GM23338 (cell line): Measurements from ENCODE around the gene CDH12. TPM values are rescaled to one million over a fixed set of nuclear protein-coding genes. Genes with fewer than 3 reads are reported as not detected.

Source experiments
- ATAC-seq: fragments of 200-7000 bp; cut with Tn5 transposase; 3 replicates; pipeline ENCODE4 v1.9.1; 2020
- DNase-seq: peaks from one replicate; pipeline ENCODE4 v3.0.0-alpha.2; 2015; ENCODE audit warnings: low spot score
- H2AFZ ChIP-seq: fragments of 200-600 bp; sonication (generic); 2 replicates; pipeline ENCODE4 v1.8.0; 2016; ENCODE audit warnings: antibody characterized with exemption, mild to moderate bottlenecking, moderate library complexity
- H3F3A ChIP-seq: fragments of 200-600 bp; sonication (generic); replicated peaks from 2 replicates; pipeline ENCODE4 v1.8.0; 2017; ENCODE audit warnings: antibody characterized with exemption, mixed run types, low read depth
- H3K27ac ChIP-seq: fragments of 200-600 bp; sonication (generic); 2 replicates; pipeline ENCODE4 v1.6.1; 2016; ENCODE audit warnings: low read depth
- H3K27me3 ChIP-seq: fragments of 200-600 bp; sonication (generic); 2 replicates; pipeline ENCODE4 v1.8.0; 2016; ENCODE audit warnings: mild to moderate bottlenecking, mixed run types, moderate library complexity; ENCODE audit not compliant: insufficient read depth
- H3K36me3 ChIP-seq: fragments of 200-600 bp; sonication (generic); 2 replicates; pipeline ENCODE4 v1.8.0; 2016; ENCODE audit warnings: mild to moderate bottlenecking; ENCODE audit not compliant: insufficient read depth
- H3K4me1 ChIP-seq: fragments of 200-600 bp; sonication (generic); 2 replicates; pipeline ENCODE4 v1.8.0; 2016; ENCODE audit warnings: mild to moderate bottlenecking, moderate library complexity; ENCODE audit not compliant: insufficient read depth
- H3K4me2 ChIP-seq: fragments of 200-600 bp; sonication (generic); 2 replicates; pipeline ENCODE4 v1.7.1; 2017; ENCODE audit warnings: mixed run types
- H3K4me3 ChIP-seq: fragments of 200-600 bp; sonication (generic); 2 replicates; pipeline ENCODE4 v1.6.1; 2016; ENCODE audit warnings: mixed run types
- H3K79me2 ChIP-seq: fragments of 200-600 bp; sonication (generic); replicated peaks from 2 replicates; pipeline ENCODE4 v1.8.0; 2017; ENCODE audit warnings: mild to moderate bottlenecking; ENCODE audit not compliant: insufficient read depth
- H3K9me2 ChIP-seq: fragments of 200-600 bp; sonication (generic); 2 replicates; pipeline ENCODE4 v1.8.0; 2017; ENCODE audit not compliant: insufficient read depth
- H4K20me1 ChIP-seq: fragments of 200-600 bp; sonication (generic); replicated peaks from 2 replicates; pipeline ENCODE4 v1.8.0; 2017; ENCODE audit warnings: mild to moderate bottlenecking; ENCODE audit not compliant: insufficient read depth
- H3K27ac Mint-ChIP-seq: 2 replicates; pipeline ENCODE4 v1.8.0; 2020; ENCODE audit warnings: inconsistent platforms, mild to moderate bottlenecking, moderate library complexity, mixed read lengths
- H3K27me3 Mint-ChIP-seq: 3 replicates; pipeline ENCODE4 v1.8.0; 2022; ENCODE audit warnings: low read depth, mild to moderate bottlenecking, moderate library complexity, mixed read lengths, inconsistent platforms; ENCODE audit not compliant: insufficient read depth, poor library complexity
- H3K36me3 Mint-ChIP-seq: 3 replicates; pipeline ENCODE4 v1.8.0; 2021; ENCODE audit warnings: low read depth, mild to moderate bottlenecking, inconsistent platforms, moderate library complexity, mixed read lengths
- H3K4me1 Mint-ChIP-seq: 3 replicates; pipeline ENCODE4 v1.8.0; 2020; ENCODE audit warnings: mild to moderate bottlenecking, inconsistent platforms, mixed read lengths
- H3K4me3 Mint-ChIP-seq: 3 replicates; pipeline ENCODE4 v1.8.0; 2021; ENCODE audit warnings: moderate library complexity, mild to moderate bottlenecking, inconsistent platforms, mixed read lengths
- H3K9me3 Mint-ChIP-seq: 3 replicates; pipeline ENCODE4 v1.8.0; 2020; ENCODE audit warnings: moderate library complexity, mild to moderate bottlenecking, inconsistent platforms, mixed read lengths
- CREB1 ChIP-seq: fragments of 250-450 bp; sonication (Bioruptor Pico); IDR thresholded peaks from 2 replicates; pipeline ENCODE4 v1.5.0; 2020; ENCODE audit warnings: low read depth, mild to moderate bottlenecking, moderate library complexity
- JUNB ChIP-seq: IDR thresholded peaks from one replicate; pipeline ENCODE4 v1.6.1; 2016; ENCODE audit warnings: antibody characterized with exemption; ENCODE audit not compliant: unreplicated experiment
- NANOG ChIP-seq: IDR thresholded peaks from 2 replicates; pipeline ENCODE4 v1.6.1; 2016; ENCODE audit warnings: antibody characterized with exemption, borderline replicate concordance
- POLR2AphosphoS5 ChIP-seq: IDR thresholded peaks from 2 replicates; pipeline ENCODE4 v1.6.1; 2016; ENCODE audit warnings: antibody characterized with exemption, low read depth
- STAT1 ChIP-seq: IDR thresholded peaks from one replicate; pipeline ENCODE4 v1.6.1; 2016; ENCODE audit warnings: antibody characterized with exemption; ENCODE audit not compliant: unreplicated experiment
- ZNF114 ChIP-seq: fragments of 250-450 bp; sonication (Bioruptor Pico); IDR thresholded peaks from 2 replicates; pipeline ENCODE4 v1.5.0; 2020; ENCODE audit warnings: mild to moderate bottlenecking, moderate library complexity
- ZNF331 ChIP-seq: fragments of 250-450 bp; sonication (Bioruptor Pico); IDR thresholded peaks from 2 replicates; pipeline ENCODE4 v1.5.0; 2020; ENCODE audit warnings: low read depth, mild to moderate bottlenecking, moderate library complexity
- polyA plus RNA-seq: library from polyadenylated mRNA; unstranded; fragments of >200 nt; fragmentation: Nextera tagmentation; extraction: Ambion mirVana; gene quantifications from 2 replicates; pipeline ENCODE4 v1.2.1, GENCODE V29; 2016
- total RNA-seq: library from RNA; depleted of rRNA; stranded (reverse); fragments of >200 nt; shearing (Covaris generic); gene quantifications from 2 replicates; pipeline ENCODE4 v1.2.3, GENCODE V29; 2014
- TF ChIP-seq, protein P1 (sequence below): fragments of 250-450 bp; sonication (Bioruptor Pico); IDR thresholded peaks from 2 replicates; pipeline ENCODE4 v1.5.0; 2020; ENCODE audit warnings: mild to moderate bottlenecking, moderate library complexity
- TF ChIP-seq, protein P2 (sequence below), 2 experiments: fragments of 200-600 bp in 1 of 2; sonication (generic) in 1 of 2; conservative IDR thresholded peaks; 2 replicates each; pipeline versions ENCODE4 v1.5.1 to v1.6.1; 2016 to 2017; ENCODE audit warnings: antibody characterized with exemption in 2 of 2, low read depth in 2 of 2, mild to moderate bottlenecking in 2 of 2, moderate library complexity in 1 of 2

Gene CDH12
- total and polyA plus RNA-seq, 2 experiments from 2014 or later, result not detected

DNA sequence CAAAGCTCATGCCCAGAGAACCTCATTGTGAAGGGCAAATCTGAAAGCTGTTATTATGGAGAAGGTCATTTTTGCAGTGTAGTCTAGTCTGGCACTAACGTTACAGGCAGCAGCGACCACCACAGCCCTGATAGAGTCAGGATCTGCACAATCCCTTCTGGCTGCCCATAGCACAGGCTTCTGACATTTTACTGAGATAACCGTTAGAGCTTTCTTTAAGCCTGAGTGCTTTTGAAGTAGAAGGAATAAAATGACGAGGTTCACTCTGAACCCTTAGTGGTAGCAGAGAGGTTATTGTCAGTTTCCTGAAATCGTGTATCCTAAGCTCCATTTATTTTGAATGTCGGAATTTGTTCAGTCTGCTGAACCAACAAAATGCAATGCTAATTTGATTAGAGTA is 505.1 kb downstream of the CDH12 start (continued):
- TF ChIP-seq, protein P1, sequence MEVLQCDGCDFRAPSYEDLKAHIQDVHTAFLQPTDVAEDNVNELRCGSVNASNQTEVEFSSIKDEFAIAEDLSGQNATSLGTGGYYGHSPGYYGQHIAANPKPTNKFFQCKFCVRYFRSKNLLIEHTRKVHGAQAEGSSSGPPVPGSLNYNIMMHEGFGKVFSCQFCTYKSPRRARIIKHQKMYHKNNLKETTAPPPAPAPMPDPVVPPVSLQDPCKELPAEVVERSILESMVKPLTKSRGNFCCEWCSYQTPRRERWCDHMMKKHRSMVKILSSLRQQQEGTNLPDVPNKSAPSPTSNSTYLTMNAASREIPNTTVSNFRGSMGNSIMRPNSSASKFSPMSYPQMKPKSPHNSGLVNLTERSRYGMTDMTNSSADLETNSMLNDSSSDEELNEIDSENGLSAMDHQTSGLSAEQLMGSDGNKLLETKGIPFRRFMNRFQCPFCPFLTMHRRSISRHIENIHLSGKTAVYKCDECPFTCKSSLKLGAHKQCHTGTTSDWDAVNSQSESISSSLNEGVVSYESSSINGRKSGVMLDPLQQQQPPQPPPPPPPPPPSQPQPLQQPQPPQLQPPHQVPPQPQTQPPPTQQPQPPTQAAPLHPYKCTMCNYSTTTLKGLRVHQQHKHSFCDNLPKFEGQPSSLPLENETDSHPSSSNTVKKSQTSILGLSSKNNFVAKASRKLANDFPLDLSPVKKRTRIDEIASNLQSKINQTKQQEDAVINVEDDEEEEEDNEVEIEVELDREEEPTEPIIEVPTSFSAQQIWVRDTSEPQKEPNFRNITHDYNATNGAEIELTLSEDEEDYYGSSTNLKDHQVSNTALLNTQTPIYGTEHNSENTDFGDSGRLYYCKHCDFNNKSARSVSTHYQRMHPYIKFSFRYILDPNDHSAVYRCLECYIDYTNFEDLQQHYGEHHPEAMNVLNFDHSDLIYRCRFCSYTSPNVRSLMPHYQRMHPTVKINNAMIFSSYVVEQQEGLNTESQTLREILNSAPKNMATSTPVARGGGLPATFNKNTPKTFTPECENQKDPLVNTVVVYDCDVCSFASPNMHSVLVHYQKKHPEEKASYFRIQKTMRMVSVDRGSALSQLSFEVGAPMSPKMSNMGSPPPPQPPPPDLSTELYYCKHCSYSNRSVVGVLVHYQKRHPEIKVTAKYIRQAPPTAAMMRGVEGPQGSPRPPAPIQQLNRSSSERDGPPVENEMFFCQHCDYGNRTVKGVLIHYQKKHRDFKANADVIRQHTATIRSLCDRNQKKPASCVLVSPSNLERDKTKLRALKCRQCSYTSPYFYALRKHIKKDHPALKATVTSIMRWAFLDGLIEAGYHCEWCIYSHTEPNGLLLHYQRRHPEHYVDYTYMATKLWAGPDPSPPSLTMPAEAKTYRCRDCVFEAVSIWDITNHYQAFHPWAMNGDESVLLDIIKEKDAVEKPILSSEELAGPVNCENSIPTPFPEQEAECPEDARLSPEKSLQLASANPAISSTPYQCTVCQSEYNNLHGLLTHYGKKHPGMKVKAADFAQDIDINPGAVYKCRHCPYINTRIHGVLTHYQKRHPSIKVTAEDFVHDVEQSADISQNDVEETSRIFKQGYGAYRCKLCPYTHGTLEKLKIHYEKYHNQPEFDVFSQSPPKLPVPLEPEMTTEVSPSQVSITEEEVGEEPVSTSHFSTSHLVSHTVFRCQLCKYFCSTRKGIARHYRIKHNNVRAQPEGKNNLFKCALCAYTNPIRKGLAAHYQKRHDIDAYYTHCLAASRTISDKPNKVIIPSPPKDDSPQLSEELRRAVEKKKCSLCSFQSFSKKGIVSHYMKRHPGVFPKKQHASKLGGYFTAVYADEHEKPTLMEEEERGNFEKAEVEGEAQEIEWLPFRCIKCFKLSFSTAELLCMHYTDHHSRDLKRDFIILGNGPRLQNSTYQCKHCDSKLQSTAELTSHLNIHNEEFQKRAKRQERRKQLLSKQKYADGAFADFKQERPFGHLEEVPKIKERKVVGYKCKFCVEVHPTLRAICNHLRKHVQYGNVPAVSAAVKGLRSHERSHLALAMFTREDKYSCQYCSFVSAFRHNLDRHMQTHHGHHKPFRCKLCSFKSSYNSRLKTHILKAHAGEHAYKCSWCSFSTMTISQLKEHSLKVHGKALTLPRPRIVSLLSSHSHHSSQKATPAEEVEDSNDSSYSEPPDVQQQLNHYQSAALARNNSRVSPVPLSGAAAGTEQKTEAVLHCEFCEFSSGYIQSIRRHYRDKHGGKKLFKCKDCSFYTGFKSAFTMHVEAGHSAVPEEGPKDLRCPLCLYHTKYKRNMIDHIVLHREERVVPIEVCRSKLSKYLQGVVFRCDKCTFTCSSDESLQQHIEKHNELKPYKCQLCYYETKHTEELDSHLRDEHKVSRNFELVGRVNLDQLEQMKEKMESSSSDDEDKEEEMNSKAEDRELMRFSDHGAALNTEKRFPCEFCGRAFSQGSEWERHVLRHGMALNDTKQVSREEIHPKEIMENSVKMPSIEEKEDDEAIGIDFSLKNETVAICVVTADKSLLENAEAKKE (CRISPR knock-in tag), result no peak
- no peak for TF ChIP-seq POLR2AphosphoS5
- no peak for TF ChIP-seq CREB1 (CRISPR knock-in tag)
- TF ChIP-seq, protein P2, sequence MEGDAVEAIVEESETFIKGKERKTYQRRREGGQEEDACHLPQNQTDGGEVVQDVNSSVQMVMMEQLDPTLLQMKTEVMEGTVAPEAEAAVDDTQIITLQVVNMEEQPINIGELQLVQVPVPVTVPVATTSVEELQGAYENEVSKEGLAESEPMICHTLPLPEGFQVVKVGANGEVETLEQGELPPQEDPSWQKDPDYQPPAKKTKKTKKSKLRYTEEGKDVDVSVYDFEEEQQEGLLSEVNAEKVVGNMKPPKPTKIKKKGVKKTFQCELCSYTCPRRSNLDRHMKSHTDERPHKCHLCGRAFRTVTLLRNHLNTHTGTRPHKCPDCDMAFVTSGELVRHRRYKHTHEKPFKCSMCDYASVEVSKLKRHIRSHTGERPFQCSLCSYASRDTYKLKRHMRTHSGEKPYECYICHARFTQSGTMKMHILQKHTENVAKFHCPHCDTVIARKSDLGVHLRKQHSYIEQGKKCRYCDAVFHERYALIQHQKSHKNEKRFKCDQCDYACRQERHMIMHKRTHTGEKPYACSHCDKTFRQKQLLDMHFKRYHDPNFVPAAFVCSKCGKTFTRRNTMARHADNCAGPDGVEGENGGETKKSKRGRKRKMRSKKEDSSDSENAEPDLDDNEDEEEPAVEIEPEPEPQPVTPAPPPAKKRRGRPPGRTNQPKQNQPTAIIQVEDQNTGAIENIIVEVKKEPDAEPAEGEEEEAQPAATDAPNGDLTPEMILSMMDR (conservative IDR thresholded peaks at IDR 0.05; ENCODE audit: low read depth in 2 of 2), result no peak

DNA sequence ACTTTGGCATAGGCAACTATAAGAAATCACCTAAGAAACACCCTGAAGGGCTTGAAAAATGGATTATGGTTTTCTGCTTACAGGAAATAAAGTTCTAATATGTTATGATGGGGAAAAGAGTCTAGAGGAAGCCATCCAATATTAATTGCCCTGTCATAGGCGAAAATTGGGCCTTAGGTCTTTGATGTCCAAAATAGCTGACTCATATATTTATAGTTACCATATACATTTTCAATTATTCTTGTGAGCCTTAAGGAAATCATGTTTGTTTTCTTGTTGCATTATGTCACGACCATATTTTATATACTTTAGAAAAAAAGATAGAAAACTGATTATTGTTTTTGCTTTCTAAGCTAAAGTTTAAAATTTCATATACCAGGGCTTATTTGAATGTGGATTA is 509.1 kb downstream of the CDH12 start:
- no peak overlapping the region for H3K4me3 Mint-ChIP-seq
- no peak for ATAC-seq
- no peaks in the 10 kb centered on the region for H3K9me3 Mint-ChIP-seq
- no peak for TF ChIP-seq NANOG
- no peak for TF ChIP-seq ZNF114 (CRISPR knock-in tag)
- TF ChIP-seq ZNF331 (CRISPR knock-in tag), result no peak
- no peak for TF ChIP-seq JUNB
- TF ChIP-seq, protein P1 (CRISPR knock-in tag), result no peak
- no peak for TF ChIP-seq STAT1
- no peak for TF ChIP-seq POLR2AphosphoS5

More for the DNA sequence above, 509.1 kb downstream of the CDH12 start:
- Mint-ChIP-seq H3K27me3 (no peaks in the 10 kb centered on the region), H3K36me3 (no peaks in the 10 kb centered on the region), H3K4me1 (no peaks in the 10 kb centered on the region), H3K27ac (no peak overlapping the region)
- H3K4me1 ChIP-seq, result no peaks in the 10 kb centered on the region
- H3K79me2 ChIP-seq, result no peaks in the 10 kb centered on the region
- no peak overlapping the region for H3K4me2 ChIP-seq
- H4K20me1 ChIP-seq, result no peaks in the 10 kb centered on the region
- H3K36me3 ChIP-seq, result no peaks in the 10 kb centered on the region
- H3F3A ChIP-seq, result no peaks in the 10 kb centered on the region
- no peaks in the 10 kb centered on the region for H3K27me3 ChIP-seq
- no peak overlapping the region for H2AFZ ChIP-seq
- H3K4me3 ChIP-seq, result no peak overlapping the region
- no peaks in the 10 kb centered on the region for H3K9me2 ChIP-seq
- H3K27ac ChIP-seq, result no peak overlapping the region
- DNase-seq, result no peak
